Nephron (organoid): ENCODE measurements around the gene GRIA4.

Source experiments
- H3K27ac Mint-ChIP-seq, 3 experiments: 2 replicates each; pipeline ENCODE4 v1.8.0; 2020; ENCODE audit warnings: mixed read lengths in 3 of 3, mild to moderate bottlenecking in 2 of 3, moderate library complexity in 1 of 3
- H3K27me3 Mint-ChIP-seq: 2 replicates; pipeline ENCODE4 v1.8.0; 2021; ENCODE audit warnings: low read depth, mild to moderate bottlenecking, moderate library complexity, mixed read lengths
- H3K36me3 Mint-ChIP-seq: 2 replicates; pipeline ENCODE4 v1.8.0; 2020; ENCODE audit warnings: low read depth, mixed read lengths
- H3K4me1 Mint-ChIP-seq: 2 replicates; pipeline ENCODE4 v1.8.0; 2020; ENCODE audit warnings: mixed read lengths
- H3K4me3 Mint-ChIP-seq, 3 experiments: 2 replicates each; pipeline ENCODE4 v1.8.0; 2020; ENCODE audit warnings: mild to moderate bottlenecking in 3 of 3, mixed read lengths in 3 of 3, moderate library complexity in 2 of 3
- H3K9me3 Mint-ChIP-seq: 2 replicates; pipeline ENCODE4 v1.8.0; 2020; ENCODE audit warnings: mixed read lengths
- TF ChIP-seq, protein P1 (sequence below), 3 experiments: fragments of 200-600 bp; sonication (generic); IDR thresholded peaks; one replicate each; pipeline ENCODE4 v1.5.0; 2021; ENCODE audit warnings: antibody characterized with exemption in 3 of 3; ENCODE audit not compliant: unreplicated experiment in 3 of 3

Gene GRIA4

DNA sequence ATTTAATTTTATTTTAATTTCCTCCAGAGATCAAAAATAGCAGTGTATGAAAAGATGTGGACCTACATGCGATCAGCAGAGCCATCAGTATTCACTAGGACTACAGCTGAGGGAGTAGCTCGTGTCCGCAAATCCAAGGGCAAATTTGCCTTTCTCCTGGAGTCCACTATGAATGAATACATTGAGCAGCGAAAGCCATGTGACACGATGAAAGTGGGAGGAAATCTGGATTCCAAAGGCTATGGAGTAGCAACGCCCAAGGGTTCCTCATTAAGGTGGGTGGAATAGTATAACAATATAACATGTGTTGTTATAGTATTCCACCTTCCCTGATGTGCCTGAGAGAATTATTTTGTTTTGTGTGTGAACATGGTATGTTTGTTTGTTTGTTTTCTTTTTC is 323.8 kb downstream of the GRIA4 start:
- H3K4me1 Mint-ChIP-seq = peaks cover 9% of the 10 kb centered on the region
- no peak overlapping the region for H3K4me3 Mint-ChIP-seq
- TF ChIP-seq, protein P1, sequence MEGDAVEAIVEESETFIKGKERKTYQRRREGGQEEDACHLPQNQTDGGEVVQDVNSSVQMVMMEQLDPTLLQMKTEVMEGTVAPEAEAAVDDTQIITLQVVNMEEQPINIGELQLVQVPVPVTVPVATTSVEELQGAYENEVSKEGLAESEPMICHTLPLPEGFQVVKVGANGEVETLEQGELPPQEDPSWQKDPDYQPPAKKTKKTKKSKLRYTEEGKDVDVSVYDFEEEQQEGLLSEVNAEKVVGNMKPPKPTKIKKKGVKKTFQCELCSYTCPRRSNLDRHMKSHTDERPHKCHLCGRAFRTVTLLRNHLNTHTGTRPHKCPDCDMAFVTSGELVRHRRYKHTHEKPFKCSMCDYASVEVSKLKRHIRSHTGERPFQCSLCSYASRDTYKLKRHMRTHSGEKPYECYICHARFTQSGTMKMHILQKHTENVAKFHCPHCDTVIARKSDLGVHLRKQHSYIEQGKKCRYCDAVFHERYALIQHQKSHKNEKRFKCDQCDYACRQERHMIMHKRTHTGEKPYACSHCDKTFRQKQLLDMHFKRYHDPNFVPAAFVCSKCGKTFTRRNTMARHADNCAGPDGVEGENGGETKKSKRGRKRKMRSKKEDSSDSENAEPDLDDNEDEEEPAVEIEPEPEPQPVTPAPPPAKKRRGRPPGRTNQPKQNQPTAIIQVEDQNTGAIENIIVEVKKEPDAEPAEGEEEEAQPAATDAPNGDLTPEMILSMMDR (IDR thresholded peaks at IDR 0.05; ENCODE audit: unreplicated experiment in 3 of 3) = no peak
- H3K36me3 Mint-ChIP-seq = no peaks in the 10 kb centered on the region
- H3K9me3 Mint-ChIP-seq = no peaks in the 10 kb centered on the region
- H3K27me3 Mint-ChIP-seq = no peaks in the 10 kb centered on the region
- no peak overlapping the region for H3K27ac Mint-ChIP-seq

DNA sequence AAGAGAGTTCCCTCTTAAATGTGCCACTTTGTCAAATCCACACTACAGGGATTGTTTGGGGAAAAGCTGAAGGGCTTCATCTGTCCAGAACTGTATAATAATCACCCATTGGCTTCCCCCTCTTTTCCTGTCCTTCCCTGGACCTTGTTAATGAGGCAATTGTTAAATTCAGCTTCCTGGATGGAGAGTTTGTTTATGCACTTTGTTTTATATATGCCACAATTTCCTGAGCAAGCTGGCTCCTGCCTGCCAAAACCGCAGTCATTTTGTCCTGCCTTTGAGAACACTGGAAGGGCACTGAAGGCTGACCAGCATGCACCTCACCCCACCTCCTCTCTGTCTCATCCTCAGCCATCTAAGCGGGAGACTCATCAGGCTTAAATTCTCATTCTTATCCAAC is 325.9 kb downstream of the GRIA4 start:
- Mint-ChIP-seq H3K4me3 (no peak overlapping the region), H3K36me3 (no peaks in the 10 kb centered on the region), H3K27me3 (no peaks in the 10 kb centered on the region), H3K4me1 (no peaks in the 10 kb centered on the region), H3K27ac (peak overlapping the region; percentile 59 to 90 (median 77)), H3K9me3 (no peaks in the 10 kb centered on the region)
- TF ChIP-seq, protein P1 (IDR thresholded peaks at IDR 0.05; ENCODE audit: unreplicated experiment in 3 of 3) = no peak

DNA sequence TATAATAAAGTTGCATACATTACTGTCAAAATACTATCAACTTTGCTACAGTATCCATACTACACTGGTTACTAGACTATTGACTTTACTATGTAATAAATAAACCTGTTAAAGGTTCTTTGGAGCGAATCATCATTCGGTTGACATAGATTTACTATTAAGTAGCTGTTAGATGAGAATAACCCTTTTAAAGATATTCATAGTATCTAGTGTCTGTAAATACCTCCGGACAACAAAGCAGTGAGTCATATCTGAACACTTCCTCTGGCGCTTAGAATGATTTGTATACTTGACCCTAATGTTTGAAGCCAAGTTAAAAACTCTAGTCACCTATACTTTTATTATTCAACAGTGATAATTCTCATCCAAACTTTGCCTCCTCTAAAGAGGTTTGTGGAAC is 327.5 kb downstream of the GRIA4 start:
- no peak overlapping the region for H3K4me3 Mint-ChIP-seq
- no peaks in the 10 kb centered on the region for H3K27me3 Mint-ChIP-seq
- no peaks in the 10 kb centered on the region for H3K4me1 Mint-ChIP-seq
- H3K9me3 Mint-ChIP-seq = no peaks in the 10 kb centered on the region
- TF ChIP-seq, protein P1 (IDR thresholded peaks at IDR 0.05; ENCODE audit: unreplicated experiment in 3 of 3) = no peak
- H3K27ac Mint-ChIP-seq = peak overlapping the region; percentile 41 to 77 (median 59)
- H3K36me3 Mint-ChIP-seq = no peaks in the 10 kb centered on the region

DNA sequence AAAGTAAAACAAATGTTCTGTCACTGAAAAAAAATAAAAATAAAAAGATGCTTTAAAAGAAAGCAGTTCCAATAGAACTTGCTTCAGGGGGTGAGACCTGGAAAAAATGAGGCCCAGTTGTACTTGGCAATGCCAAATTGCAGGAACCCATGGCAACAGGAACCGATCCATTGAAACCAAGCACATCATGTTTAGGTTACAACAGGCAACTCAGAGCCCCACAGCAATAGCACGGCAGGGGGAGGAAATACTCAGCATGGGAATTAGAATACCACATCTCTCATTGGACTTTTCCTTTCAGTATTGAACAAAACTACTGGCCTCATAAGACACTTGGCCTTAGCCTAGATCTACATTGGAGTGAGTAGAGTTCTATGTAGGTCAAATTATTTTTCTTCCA is 327.9 kb downstream of the GRIA4 start:
- Mint-ChIP-seq H3K9me3 (no peaks in the 10 kb centered on the region), H3K27ac (peak overlapping the region; percentile 41 to 77 (median 59))
- TF ChIP-seq, protein P1 (IDR thresholded peaks at IDR 0.05; ENCODE audit: unreplicated experiment in 3 of 3) = no peak

DNA sequence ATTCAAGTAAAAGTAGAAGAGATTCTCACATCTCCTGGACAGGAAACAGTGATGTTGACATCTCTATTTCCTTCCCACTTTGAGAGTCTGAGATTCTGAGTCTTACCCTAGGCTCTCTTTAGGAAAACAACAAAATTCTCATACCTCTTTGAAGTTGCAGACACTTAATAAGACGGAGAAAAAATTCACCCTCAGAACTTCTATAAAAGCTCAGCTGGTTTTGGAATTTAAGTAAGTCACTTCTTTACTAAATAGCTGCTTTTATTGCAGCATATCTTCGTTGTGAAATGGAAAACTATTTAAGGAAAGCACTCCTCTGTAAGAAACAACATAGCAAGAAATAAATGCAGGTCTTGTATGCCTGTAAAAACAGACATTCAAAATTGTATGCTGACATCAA is 333.0 kb downstream of the GRIA4 start:
- H3K4me3 Mint-ChIP-seq = no peak overlapping the region
- H3K4me1 Mint-ChIP-seq = peaks cover 3% of the 10 kb centered on the region
- no peaks in the 10 kb centered on the region for H3K27me3 Mint-ChIP-seq
- TF ChIP-seq, protein P1 (IDR thresholded peaks at IDR 0.05; ENCODE audit: unreplicated experiment in 3 of 3) = no peak
- no peaks in the 10 kb centered on the region for H3K9me3 Mint-ChIP-seq
- H3K27ac Mint-ChIP-seq = peak overlapping the region in 1 of 3 experiments; percentile 9
- no peaks in the 10 kb centered on the region for H3K36me3 Mint-ChIP-seq

More for the DNA sequence above, 327.9 kb downstream of the GRIA4 start:
- Mint-ChIP-seq H3K36me3 (no peaks in the 10 kb centered on the region), H3K4me1 (peaks cover 3% of the 10 kb centered on the region), H3K27me3 (no peaks in the 10 kb centered on the region), H3K4me3 (no peak overlapping the region)

DNA sequence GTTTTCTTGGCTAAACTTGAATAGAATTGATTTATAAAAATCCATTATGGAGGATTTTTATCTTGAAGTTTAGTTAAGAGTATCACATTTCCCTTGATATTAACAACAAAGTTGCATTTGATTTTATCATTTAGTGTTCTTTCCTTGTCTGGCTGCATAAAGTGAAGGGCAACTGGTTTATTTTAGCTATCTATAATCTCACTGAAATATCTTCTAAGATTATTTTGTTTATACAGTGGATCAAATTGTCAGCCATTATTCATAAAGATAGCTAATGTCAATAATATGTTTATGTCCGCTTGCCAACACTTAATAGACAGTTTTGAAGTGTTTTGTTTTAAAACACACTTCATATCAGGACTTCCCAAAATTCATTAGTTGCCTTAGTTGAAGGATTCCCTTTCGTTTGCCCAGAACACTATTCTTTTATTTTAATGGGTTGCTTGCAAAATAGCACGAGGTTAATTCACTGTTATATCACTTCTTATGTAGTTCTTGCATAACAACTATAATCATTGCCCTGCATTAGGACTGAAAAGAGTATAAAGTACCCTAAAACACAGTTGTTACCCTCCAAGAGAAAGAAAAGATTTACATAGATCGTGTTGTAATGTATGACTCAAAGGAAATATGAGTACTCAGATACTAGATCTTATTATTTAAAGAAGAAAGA is 339.2 kb downstream of the GRIA4 start:
- Mint-ChIP-seq H3K36me3 (no peaks in the 10 kb centered on the region), H3K9me3 (no peaks in the 10 kb centered on the region), H3K4me1 (no peaks in the 10 kb centered on the region), H3K27me3 (no peaks in the 10 kb centered on the region), H3K4me3 (no peak overlapping the region), H3K27ac (no peak overlapping the region)
- TF ChIP-seq, protein P1 (IDR thresholded peaks at IDR 0.05; ENCODE audit: unreplicated experiment in 3 of 3) = no peak
